ENCODE data around the gene TM4SF4.

- peak; percentile 31 for TF ChIP-seq CTCF (IDR thresholded peaks at IDR 0.05; ENCODE audit: insufficient read depth, low read length, poor library complexity, severe bottlenecking)
- TF ChIP-seq EZH2phosphoT487 (conservative IDR thresholded peaks at IDR 0.05; ENCODE audit: low read length), result no peak
Observed at GRCh38 chr3:149487598-149488197, 13.2 kb downstream of the TM4SF4 start.

Measured in SU-DHL-6 (cell line).